SH-SY5Y (cell line): ENCODE data around the gene TIAM2.
A peak's percentile ranks its signal among the peaks of the same experiment; 100 is the strongest.

Experiments
- GATA2 ChIP-seq: IDR thresholded peaks from 2 replicates; pipeline ENCODE4 v1.6.1; 2011; ENCODE audit warnings: mild to moderate bottlenecking, low read depth, low read length
- GATA3 ChIP-seq: IDR thresholded peaks from 2 replicates; pipeline ENCODE4 v1.6.1; 2011; ENCODE audit warnings: low read depth, mild to moderate bottlenecking, low read length, moderate library complexity

TIAM2 gene

DNA sequence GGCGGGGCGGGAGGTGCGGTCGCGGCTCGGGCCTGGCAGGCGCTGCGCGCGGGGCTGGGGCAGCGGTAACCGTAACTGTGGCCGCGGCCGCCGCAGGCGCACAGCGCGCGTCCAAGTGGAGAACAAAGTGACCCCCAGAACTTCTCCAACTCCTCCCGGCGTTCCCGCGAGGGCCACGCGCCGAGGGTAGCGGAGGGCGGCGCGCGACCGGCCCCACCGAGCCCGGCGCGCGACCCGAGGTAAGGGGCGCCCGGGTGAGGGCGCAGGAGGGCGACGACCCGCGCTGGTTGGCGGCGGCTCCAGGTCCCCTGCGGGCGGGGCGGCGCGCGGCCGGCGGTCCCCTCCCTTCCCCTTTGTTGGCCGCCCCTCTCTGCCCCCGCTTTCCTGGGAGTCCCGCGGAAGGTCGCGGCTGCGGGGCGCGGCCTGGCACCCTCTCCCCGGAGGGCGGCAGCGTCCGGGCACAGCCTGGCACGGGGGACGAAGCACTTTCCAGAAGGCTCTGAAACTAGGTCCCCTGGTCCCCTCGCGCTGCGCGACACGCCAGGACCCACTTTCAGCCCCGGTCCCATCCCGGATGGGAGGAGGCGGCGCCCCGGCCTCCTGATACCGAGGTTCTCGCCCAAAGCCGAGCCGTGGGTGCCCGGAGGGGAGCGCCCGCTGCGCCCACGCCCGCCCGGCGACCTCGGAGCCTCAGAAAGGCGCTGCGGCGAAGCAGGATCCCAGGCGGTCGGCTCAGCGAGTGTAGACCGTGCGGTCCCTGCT lies at the start of gene TIAM2:
TIAM2 (plus strand) TSS at position 62 of the 762 bp plus-strand sequence. CDS start 133,909 bp downstream, outside the sequence.
- no peak for TF ChIP-seq GATA3
- TF ChIP-seq GATA2 = no peak

DNA sequence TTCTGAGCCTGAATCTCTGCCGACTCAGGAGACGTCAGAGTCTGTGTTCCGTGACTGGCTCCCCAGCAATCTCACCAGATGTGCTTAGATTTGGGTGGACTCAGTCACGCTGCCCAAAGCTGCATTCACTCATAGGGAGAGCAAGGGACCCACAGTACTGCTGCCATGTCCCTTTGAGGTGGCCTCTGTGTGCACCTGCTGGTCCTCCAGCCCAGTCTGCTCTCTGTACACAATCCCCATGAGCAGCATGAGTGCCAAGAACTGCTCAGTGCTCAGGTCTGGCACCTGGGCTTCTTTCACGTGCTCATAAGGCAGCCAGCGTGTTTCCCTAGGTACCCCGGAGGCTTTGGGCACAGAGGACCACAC lies 44.2 kb upstream of the TIAM2 start:
- TF ChIP-seq GATA3 (no peak), GATA2 (no peak)

DNA sequence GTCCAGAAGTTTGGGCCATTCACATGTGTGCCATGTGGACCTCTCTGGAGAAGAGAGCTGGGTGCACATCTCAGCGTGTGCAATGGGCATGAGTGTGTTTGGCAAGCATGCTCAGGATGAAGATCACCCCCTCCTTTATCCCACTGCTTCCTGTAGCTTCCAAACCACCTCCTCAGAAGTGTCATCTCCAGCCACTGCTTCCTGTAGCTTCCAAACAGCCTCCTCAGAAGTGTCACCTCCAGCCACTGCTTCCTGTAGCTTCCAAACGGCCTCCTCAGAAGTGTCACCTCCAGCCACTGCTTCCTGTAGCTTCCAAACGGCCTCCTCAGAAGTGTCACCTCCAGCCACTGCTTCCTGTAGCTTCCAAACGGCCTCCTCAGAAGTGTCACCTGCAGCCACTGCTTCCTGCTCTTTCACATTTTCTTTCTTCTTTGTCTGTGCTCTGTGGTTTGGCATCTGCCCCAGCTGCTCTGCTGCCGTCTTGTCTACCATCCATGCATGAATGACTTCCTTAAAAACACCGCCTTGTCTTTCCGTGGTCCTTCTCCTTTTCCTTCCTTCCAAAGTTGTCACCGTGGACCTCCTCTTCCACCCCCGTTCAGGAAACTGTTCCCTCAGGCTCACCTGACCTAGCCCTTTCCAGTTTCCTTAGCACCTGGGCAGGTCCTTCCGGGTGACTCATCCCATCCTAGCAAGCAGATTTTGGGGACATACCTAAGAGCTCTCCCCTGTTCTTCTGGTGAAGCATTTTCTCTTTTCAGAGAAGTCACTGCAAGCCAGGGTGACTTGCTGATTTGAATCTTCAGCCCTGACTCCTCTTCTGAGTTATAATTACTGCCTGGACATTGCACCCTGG lies 43.5 kb upstream of the TIAM2 start:
- no peak for TF ChIP-seq GATA3
- no peak for TF ChIP-seq GATA2

DNA sequence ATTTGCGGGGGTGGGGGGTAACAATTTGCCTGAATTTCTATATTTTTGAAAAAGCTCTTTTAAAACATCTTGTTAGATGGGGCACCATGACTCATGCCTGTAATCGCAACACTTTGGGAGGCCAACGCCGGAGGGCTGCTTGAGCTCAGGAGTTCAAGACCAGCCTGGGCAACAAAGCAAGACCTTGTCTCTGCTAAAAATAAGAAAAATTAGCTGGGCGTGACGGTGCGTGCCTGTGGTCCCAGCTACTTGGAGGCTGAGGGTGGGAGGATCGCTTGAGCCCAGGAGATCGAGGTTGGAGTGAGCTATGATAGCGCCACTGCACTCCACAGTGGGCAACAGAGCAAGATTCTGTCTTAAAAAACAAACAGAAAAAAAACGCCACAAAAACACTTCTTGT lies 41.5 kb upstream of the TIAM2 start:
- no peak for TF ChIP-seq GATA3
- no peak for TF ChIP-seq GATA2

DNA sequence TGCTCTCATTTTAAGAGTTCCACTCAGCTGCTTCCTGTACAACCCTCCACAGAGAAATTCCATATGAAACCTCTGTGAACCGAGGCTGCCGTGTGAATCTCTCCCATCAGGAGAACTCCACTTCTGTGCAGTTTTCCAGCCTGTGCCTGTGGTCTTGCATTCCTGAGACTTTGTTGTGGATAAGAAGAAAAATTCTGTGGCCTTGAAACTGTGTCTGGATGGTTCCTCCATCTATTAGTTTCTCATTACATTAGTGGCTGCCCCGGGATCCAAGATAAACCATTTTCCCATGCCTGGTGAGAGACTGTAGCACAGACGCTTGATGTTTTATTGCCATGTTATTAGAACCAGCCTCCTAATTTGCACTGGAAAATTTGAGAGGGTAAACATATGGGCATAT lies 40.8 kb upstream of the TIAM2 start:
- no peak for TF ChIP-seq GATA3
- TF ChIP-seq GATA2 = peak; percentile 41; the same call in 1 of the 2 replicates

DNA sequence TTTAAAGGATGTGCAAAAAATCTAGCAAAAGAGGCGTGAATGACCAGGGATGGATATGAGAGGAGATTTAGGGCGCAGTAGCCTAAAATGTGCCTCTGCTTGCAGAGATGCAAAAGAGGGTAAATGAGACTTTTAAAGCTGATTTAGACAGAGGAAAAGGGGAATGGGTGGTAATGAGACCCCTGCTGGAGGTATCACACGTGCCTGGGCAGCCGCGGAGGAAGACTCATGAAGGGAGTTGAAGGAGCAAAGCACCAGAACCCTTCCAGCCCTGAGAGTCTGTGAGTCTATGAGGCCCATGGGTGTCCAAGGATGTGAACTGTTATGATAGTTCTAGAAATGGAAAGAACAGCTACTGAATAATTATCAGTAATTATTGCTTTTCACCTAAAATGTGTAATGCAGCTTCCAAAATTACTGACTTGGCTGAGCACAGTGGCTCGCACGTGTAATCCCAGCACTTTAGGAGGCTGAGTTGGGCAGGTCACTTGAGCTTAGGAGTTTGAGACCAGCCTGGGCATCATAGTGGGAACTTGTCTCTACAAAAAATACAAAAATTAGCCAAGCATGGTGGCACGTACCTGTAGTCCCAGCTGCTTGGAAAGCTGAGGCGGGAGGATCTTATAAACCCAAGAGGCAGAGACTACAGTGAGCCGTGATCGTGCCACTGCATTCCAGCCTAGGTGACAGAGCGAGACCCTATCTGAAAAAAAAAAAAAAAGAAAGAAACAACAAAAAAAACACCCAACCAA lies 38.2 kb upstream of the TIAM2 start:
- TF ChIP-seq GATA2 = no peak
- TF ChIP-seq GATA3 = no peak

DNA sequence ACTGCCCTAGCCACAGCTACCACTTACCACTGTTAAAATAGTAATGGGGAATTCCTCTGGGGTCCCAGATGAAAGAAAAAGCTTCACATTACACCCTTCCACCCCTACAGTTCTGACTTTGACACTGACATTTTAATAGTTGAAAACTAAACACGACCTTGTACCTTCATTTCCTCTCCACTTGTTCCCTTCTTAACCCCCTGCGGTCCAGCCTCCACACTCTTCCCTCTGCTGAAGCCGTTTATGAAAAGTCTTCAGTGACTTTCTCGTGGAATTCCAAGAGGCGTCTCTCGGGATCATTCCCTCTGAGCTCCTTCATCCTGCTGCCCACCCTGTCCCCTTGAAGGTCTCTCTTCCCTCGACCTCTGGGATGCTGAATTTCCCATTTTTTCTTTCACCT lies 36.6 kb upstream of the TIAM2 start:
- TF ChIP-seq GATA2 (no peak), GATA3 (no peak)

DNA sequence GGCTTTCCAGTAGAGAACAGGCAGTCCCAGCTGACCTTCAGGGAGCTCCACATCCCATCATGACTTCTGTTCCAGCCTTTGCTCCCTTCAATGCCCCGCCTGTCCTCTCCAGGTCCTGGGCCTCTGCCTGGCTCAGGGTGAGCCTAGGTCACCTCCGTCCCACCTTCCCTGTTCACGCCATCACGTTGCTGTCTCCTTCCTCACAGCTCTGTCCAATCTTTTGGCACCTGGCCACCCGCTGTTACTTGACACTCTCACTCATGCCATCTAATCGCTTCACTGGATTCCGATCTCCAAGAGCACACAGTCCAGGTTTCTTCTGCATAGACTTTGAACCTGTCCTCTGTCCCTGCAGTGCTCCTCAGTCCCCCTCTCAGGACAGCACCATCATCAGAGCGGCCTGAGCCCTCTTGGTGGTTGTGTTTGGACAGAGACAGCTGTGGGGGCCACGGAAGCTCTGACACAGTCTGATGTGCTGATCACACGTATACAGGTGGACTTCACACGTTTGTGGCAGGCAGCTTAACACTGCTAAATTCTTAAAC lies 34.7 kb upstream of the TIAM2 start:
- TF ChIP-seq GATA2 = no peak
- TF ChIP-seq GATA3 = no peak

DNA sequence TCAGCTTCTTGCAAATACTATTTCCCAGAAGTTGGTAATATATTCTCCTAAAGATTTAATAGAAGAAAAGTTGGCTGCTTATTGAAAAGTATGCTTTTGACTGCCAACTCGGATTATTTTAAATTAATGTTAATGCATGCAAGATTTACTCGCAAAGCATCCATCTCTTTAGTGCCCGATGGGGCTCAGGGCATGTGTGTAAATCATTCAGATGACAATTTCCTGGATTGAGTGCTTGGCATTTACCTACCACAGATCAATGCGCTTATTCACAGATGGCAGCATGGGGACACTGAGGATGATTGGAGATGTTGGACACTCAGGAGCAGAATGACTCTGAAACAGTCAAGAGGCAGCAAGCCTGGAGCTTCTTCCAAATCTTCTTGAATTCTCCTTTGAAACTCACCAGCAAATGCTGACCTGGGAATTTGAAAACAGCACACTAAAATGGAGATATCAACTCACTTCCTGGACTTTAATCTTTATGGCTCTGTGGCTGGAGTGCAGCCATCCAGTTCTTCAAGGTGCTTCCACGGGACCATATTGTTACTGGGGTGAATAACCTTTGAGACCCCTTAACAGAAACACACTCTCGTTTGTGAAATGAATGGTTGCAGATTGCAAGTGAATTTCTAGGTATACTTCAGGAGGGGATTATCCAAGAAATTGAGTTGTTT lies 34.1 kb upstream of the TIAM2 start:
- TF ChIP-seq GATA3 (no peak), GATA2 (no peak)

DNA sequence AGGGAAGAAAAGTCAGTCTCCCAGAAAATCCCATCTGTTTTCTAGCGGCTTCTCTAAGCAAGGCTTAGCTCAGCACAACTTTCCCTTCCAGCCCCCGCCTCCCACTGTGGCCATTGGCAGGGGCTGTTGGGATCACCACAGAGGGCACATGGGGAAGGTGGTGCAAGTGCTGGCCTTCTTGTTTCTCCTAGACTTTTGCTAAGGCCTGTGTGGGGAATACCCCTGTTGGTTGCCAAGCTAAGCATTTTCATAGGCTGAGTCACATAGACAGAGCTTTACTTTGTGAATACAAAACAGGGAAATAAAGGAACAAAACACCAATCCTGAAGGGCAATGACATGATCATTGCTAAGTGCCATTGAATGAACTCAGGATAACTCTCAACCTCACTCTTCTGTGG lies 32.4 kb upstream of the TIAM2 start:
- no peak for TF ChIP-seq GATA3
- no peak for TF ChIP-seq GATA2

DNA sequence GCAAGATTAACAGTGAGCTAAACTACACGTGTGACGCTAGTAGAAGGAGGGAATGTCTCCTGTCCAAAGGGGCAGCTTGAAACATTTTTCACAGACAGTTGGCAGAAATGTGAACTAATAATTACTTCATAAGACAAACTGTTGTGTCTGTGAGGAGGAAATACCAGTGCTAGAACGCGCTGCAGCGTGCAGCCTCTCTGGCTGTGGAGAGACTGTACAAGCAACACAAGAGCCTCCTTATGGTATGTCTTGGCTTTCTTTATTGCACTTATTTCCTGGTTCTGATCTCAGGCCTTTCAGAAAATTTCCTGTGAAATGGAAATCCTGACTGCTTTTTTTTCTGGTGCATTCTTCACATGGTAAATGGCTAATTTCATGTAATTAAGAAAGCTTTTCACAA lies 25.3 kb upstream of the TIAM2 start:
- TF ChIP-seq GATA2 (no peak), GATA3 (no peak)

DNA sequence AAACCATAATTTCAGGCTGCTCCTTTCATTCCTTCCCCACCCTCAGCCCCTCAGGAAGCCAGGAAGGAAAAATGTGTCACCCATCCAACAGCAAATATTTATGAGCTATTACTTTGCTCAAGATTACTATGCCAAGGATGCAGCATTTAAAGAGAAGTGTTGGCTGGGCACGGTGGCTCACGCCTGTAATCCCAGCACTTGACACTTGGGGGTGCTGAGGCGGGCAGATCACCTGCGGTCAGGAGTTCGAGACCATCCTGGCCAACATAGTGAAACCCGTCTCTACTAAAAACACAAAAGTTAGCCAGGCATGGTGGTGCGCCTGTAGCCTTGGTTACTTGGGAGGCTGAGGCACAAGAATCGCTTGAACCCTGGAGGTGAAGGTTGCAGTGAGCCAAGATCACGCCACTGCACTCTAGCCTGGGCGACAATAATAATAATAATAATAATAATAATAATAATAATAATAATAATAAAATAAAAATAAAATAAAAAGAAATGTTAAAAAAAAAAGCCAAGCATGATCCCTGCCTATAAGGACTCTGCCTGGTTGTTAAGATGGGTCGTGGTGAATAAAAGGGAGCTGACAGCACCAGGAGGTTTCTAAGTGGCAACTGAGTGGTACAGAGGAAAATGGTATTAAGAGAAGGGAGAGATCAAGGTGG lies 20.5 kb upstream of the TIAM2 start:
- TF ChIP-seq GATA2 (no peak), GATA3 (no peak)

DNA sequence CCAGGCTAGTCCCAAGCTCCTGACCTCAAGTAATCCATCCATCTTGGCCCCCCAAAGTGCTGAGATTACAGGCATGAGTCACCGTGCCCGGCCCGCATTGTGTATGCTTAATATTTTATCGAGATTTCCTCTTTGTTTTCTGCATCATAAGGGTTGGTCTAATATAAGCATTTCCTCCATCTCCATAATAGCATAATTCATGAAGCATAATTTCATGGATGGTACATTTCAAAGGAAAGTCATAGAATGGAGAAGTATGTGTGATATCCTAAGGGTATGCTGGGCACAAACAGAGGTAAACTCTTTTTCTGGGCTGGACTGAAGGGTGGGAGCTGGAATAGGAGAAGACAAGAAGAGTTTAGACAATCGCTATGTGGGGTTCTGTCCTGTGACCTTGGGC lies 17.5 kb upstream of the TIAM2 start:
- TF ChIP-seq GATA3 (no peak), GATA2 (no peak)
